K562 (cell line): Measurements from ENCODE around the gene SNX10. TPM values are rescaled to one million over a fixed set of nuclear protein-coding genes. Genes with fewer than 3 reads are reported as not detected.
A peak's percentile ranks its signal among the peaks of the same experiment; 100 is the strongest.

ENCODE experiments used
- ATAC-seq: fragments of 200-7000 bp; cut with Tn5 transposase; 3 replicates; pipeline ENCODE4 v1.9.1; 2020; ENCODE audit warnings: moderate library complexity
- BruUV-seq: library from RNA; stranded (reverse); fragments of 400-500 nt; replicated peaks from 2 replicates; lab custom pipeline; 2021; lab: Mats Ljungman, UMichigan
- CTCF ChIA-PET: fragments of 300-600 bp; formaldehyde crosslinking; extraction: SDS; loops from one replicate; lab custom pipeline; 2021; ENCODE audit warnings: low intra/inter-chr PET ratio; lab: Yijun Ruan, JAX
- POLR2A ChIA-PET: fragments of 300-600, 350-650 bp; sonication (Branson Sonifier 250); formaldehyde crosslinking; extraction: SDS; loops from one replicate; lab custom pipeline; 2021; ENCODE audit warnings: antibody characterized with exemption, inconsistent platforms; lab: Yijun Ruan, JAX
- DNase-seq, 4 experiments: peaks; one replicate each; pipeline versions ENCODE4 v3.0.0 to v3.0.0-alpha.2; 2011 to 2018; ENCODE audit warnings: low spot score in 3 of 4, mixed read lengths in 3 of 4; ENCODE audit errors: extremely low read depth in 1 of 4
- FAIRE-seq: peaks from 2 replicates; lab custom pipeline; 2011; peaks lifted over from hg19 to GRCh38; lab: Jason Lieb, UNC
- H2AFZ ChIP-seq: 2 replicates; pipeline ENCODE4 v1.6.0; 2011; ENCODE audit warnings: low read depth, low read length, control low read depth, inconsistent platforms
- H3K27ac ChIP-seq: fragments of 200-600 bp; 3 replicates; pipeline ENCODE4 v1.8.0; 2011; ENCODE audit warnings: low read depth, mild to moderate bottlenecking, control low read depth, inconsistent platforms, low read length, moderate library complexity, mixed read lengths; ENCODE audit errors: extremely low read depth
- H3K27me3 ChIP-seq, 2 experiments: fragments of 300-600 bp in 1 of 2; 2 replicates in 1 of 2; 3 replicates in 1 of 2; pipeline versions ENCODE4 v1.6.0 to v1.8.0; 2011; ENCODE audit warnings: inconsistent platforms in 2 of 2, low read length in 2 of 2, mild to moderate bottlenecking in 1 of 2, mixed read lengths in 1 of 2, moderate library complexity in 1 of 2; ENCODE audit not compliant: control insufficient read depth in 2 of 2, insufficient read depth in 2 of 2
- H3K36me3 ChIP-seq: fragments of 300-600 bp; 3 replicates; pipeline ENCODE4 v1.8.0; 2011; ENCODE audit warnings: mild to moderate bottlenecking, low read length, inconsistent platforms; ENCODE audit not compliant: control insufficient read depth, insufficient read depth
- H3K4me1 ChIP-seq, 2 experiments: fragments of 200-600 bp in 1 of 2; replicated peaks in 1 of 2; 2 replicates in 1 of 2; 3 replicates in 1 of 2; pipeline versions ENCODE4 v1.5.1 to v1.8.0; 2011; ENCODE audit warnings: inconsistent platforms in 2 of 2, low read length in 2 of 2, mild to moderate bottlenecking in 1 of 2, mixed read lengths in 1 of 2, moderate library complexity in 1 of 2; ENCODE audit not compliant: control insufficient read depth in 2 of 2, insufficient read depth in 2 of 2
- H3K4me2 ChIP-seq: 2 replicates; pipeline ENCODE4 v1.6.1; 2011; ENCODE audit warnings: low read length, control low read depth, inconsistent platforms, mixed read lengths; ENCODE audit not compliant: insufficient read depth
- H3K4me3 ChIP-seq: fragments of 200-600 bp; sonication (generic), shearing (Covaris generic); 2 replicates; pipeline ENCODE4 v1.5.1; 2016; ENCODE audit warnings: control low read depth, inconsistent platforms
- H3K79me2 ChIP-seq: fragments of 200-600 bp; 3 replicates; pipeline ENCODE4 v1.8.0; 2011; ENCODE audit warnings: low read length, inconsistent platforms; ENCODE audit not compliant: control insufficient read depth, insufficient read depth
- H3K9ac ChIP-seq, 2 experiments: 2 replicates each; pipeline versions ENCODE4 v1.6.0 to v1.6.1; 2011; ENCODE audit warnings: low read depth in 2 of 2, low read length in 2 of 2, control low read depth in 1 of 2, inconsistent platforms in 1 of 2, mild to moderate bottlenecking in 1 of 2, mixed read lengths in 1 of 2; ENCODE audit not compliant: insufficient read depth in 1 of 2
- H3K9me1 ChIP-seq: one replicate; pipeline ENCODE4 v1.6.0; 2011; ENCODE audit warnings: inconsistent platforms, mild to moderate bottlenecking, low read length, moderate library complexity; ENCODE audit not compliant: control insufficient read depth, insufficient read depth
- H3K9me3 ChIP-seq: replicated peaks from 2 replicates; pipeline ENCODE4 v1.5.1; 2011; ENCODE audit warnings: low read depth, low read length, inconsistent platforms; ENCODE audit not compliant: control insufficient read depth, insufficient read depth
- H4K20me1 ChIP-seq: replicated peaks from 2 replicates; pipeline ENCODE4 v1.6.1; 2011; ENCODE audit warnings: low read length, inconsistent platforms, mixed read lengths; ENCODE audit not compliant: control insufficient read depth, insufficient read depth
- CTCFL ChIP-seq: IDR thresholded peaks from 2 replicates; pipeline ENCODE4 v1.6.1; 2011; ENCODE audit warnings: borderline replicate concordance, low read depth, mild to moderate bottlenecking, moderate library complexity, low read length; ENCODE audit not compliant: insufficient read depth, poor library complexity, severe bottlenecking
- HMGN3 ChIP-seq: IDR thresholded peaks from 2 replicates; pipeline ENCODE4 v1.6.1; 2011; ENCODE audit warnings: borderline replicate concordance, low read depth, mild to moderate bottlenecking, mixed read lengths, low read length; ENCODE audit not compliant: insufficient read length; ENCODE audit errors: extremely low read depth
- HNRNPK ChIP-seq: fragments of 200-400 bp; formaldehyde crosslinking; IDR thresholded peaks from one replicate; pipeline ENCODE4 v1.6.1; 2018; ENCODE audit warnings: mild to moderate bottlenecking, low read depth, low read length; ENCODE audit not compliant: poor library complexity, severe bottlenecking
- MYC ChIP-seq, 2 experiments: fragments of 250-450 bp in 1 of 2; sonication (Bioruptor Pico) in 1 of 2; IDR thresholded peaks; 2 replicates each; pipeline versions ENCODE4 v1.5.1 to v1.6.1; 2012 to 2021; ENCODE audit warnings: low read depth in 2 of 2, borderline replicate concordance in 1 of 2, improper control_type of control experiment in 1 of 2, low read length in 1 of 2, mild to moderate bottlenecking in 1 of 2, moderate library complexity in 1 of 2
- PRDM10 ChIP-seq: fragments of 450-650 bp; IDR thresholded peaks from 2 replicates; pipeline ENCODE4 v1.6.1; 2018; ENCODE audit not compliant: partially characterized antibody
- RBFOX2 ChIP-seq: fragments of 200-400 bp; formaldehyde crosslinking; IDR thresholded peaks from 2 replicates; pipeline ENCODE4 v1.6.1; 2017; ENCODE audit warnings: low read depth, mild to moderate bottlenecking, low read length, moderate library complexity
- YY1 ChIP-seq, 3 experiments: IDR thresholded peaks; 2 replicates each; pipeline ENCODE4 v1.6.1; 2011; ENCODE audit warnings: low read length in 2 of 3, mild to moderate bottlenecking in 2 of 3, moderate library complexity in 2 of 3, borderline replicate concordance in 1 of 3, control low read depth in 1 of 3, low read depth in 1 of 3; ENCODE audit not compliant: insufficient read depth in 3 of 3, insufficient replicate concordance in 2 of 3, control insufficient read depth in 1 of 3, insufficient read length in 1 of 3; ENCODE audit errors: extremely low read depth in 1 of 3
- ZNF655 ChIP-seq: fragments of 250-450 bp; sonication (Bioruptor Pico); IDR thresholded peaks from 2 replicates; pipeline ENCODE4 v1.5.0; 2021
- WGBS: fragments of 100-300 bp; shearing (Covaris generic); methylation state at CpG from one replicate; pipeline ENCODE4 v1.1.6; 2016; ENCODE audit warnings: low coverage, mixed read lengths; ENCODE audit not compliant: insufficient coverage; ENCODE audit errors: missing lambda C conversion rate; 5-methylcytosine and 5-hydroxymethylcytosine counted together
- in situ Hi-C: fragments of 300-500 bp; cut with MboI; formaldehyde crosslinking; loops from 4 replicates; pipeline ENCODE4 v1.15.0; 2018; ENCODE audit warnings: inconsistent platforms, mixed read lengths
- intact Hi-C: fragments of 100-400 bp; cut with micrococcal nuclease; formaldehyde crosslinking; loops from 2 replicates; pipeline ENCODE4 v1.14.2; 2022
- polyA plus RNA-seq, 8 experiments: library from polyadenylated mRNA; depleted of rRNA in 4 of 8; stranded (reverse) in 5 of 8; unstranded in 3 of 8; fragments of >200 nt; fragmentation: Nextera tagmentation in 2 of 8; fragmentation: Illumina TruSeq in 1 of 8; extraction: Ambion mirVana in 2 of 8; extraction: Trizol in 1 of 8; gene quantifications; 2 replicates each; pipeline versions ENCODE4 v1.2.1 to v1.2.3, GENCODE V29; 2011 to 2014; ENCODE audit warnings: inconsistent platforms in 1 of 8, missing spikeins in 1 of 8
- total RNA-seq, 7 experiments: library from RNA; depleted of rRNA in 6 of 7; stranded (reverse); fragments of >200 nt in 6 of 7; fragmentation: Illumina TruSeq in 2 of 7; extraction: Trizol in 2 of 7; gene quantifications; 2 replicates each; pipeline versions ENCODE4 v1.2.1 to v1.2.3, GENCODE V29; 2011 to 2021; ENCODE audit warnings: low replicate concordance in 1 of 7
- TF ChIP-seq, protein P1 (sequence below): fragments of 200-800 bp; sonication (Bioruptor generic); IDR thresholded peaks from 2 replicates; pipeline ENCODE4 v1.6.1; 2017; ENCODE audit warnings: missing genetic modification characterization, missing compliant biosample characterization

The SNX10 gene
- total and polyA plus RNA-seq, 9 of the 15 experiments (the other 6 are each of a cell fraction or from before 2014, with no cell fraction given), result 6.9 to 16.5 (median 11.5) TPM

GRCh38 chr7:26398427-26398755 lies 106.7 kb downstream of the SNX10 start:
- DNase-seq (peak; percentile 81 to 86 (median 84)), FAIRE-seq (no peak), ATAC-seq (peak; percentile 94)
- intact Hi-C loops (loop anchor here (5.0 kb wide), 1 partner anchor 49 kb away; no protein-coding TSS in a partner anchor), in situ Hi-C loops (loop anchor here (25.0 kb wide), 1 partner anchor 89 kb away; no protein-coding TSS in a partner anchor)
- Histone ChIP-seq H3K4me3 (peak overlapping the region; percentile 54), H3K9ac (peak overlapping the region; percentile 55 to 88), H2AFZ (peak overlapping the region; percentile 98), H3K9me3 (no peaks in the 10 kb centered on the region), H3K4me2 (peak overlapping the region; percentile 85; the same call in 1 of the 2 replicates), H3K36me3 (no peaks in the 10 kb centered on the region), H3K27ac (peak overlapping the region; percentile 77), H3K9me1 (no peaks in the 10 kb centered on the region), H4K20me1 (no peaks in the 10 kb centered on the region), H3K4me1 (peaks cover 16 to 17% of the 10 kb centered on the region in 2 experiments), H3K27me3 (peaks cover 4 to 5% of the 10 kb centered on the region in 2 experiments; a peak in 1 of 5 replicates), H3K79me2 (no peaks in the 10 kb centered on the region)
- 1% methylated on average over 14 of the region's 36 CpGs for WGBS
- CTCF ChIA-PET, result no interaction called here
- POLR2A ChIA-PET, result interaction anchor here (0.7 to 2.2 kb wide), 5 partner anchors 9 to 476 kb away, joined by 3 to 5 read pairs (median 3); no protein-coding TSS in a partner anchor
- no TSS peak for BruUV-seq
- TF ChIP-seq RBFOX2 (peak; percentile 83), YY1 (IDR thresholded peaks at IDR 0.05; ENCODE audit: borderline replicate concordance in 1 of 3, control insufficient read depth in 1 of 3, extremely low read depth in 1 of 3, insufficient read depth in 3 of 3, insufficient read length in 1 of 3, insufficient replicate concordance in 2 of 3, low read depth in 1 of 3, low read length in 2 of 3) (peak in 1 of 3 experiments; percentile 53), PRDM10 (peak; percentile 59), HMGN3 (peak; percentile 53), ZNF655 (CRISPR knock-in tag) (no peak), MYC (IDR thresholded peaks at IDR 0.05; ENCODE audit: low read depth, low read length) (no peak), MYC (CRISPR knock-in tag; IDR thresholded peaks at IDR 0.05; ENCODE audit: borderline replicate concordance, low read depth) (no peak), HNRNPK (no peak), CTCFL (peak; percentile 39)
- TF ChIP-seq, protein P1, sequence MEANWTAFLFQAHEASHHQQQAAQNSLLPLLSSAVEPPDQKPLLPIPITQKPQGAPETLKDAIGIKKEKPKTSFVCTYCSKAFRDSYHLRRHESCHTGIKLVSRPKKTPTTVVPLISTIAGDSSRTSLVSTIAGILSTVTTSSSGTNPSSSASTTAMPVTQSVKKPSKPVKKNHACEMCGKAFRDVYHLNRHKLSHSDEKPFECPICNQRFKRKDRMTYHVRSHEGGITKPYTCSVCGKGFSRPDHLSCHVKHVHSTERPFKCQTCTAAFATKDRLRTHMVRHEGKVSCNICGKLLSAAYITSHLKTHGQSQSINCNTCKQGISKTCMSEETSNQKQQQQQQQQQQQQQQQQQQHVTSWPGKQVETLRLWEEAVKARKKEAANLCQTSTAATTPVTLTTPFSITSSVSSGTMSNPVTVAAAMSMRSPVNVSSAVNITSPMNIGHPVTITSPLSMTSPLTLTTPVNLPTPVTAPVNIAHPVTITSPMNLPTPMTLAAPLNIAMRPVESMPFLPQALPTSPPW, result peak; percentile 73
